Astrocyte of the spinal cord (primary cell): ENCODE results near the gene NSD2.

Source experiments
- DNase-seq: peaks from one replicate; pipeline ENCODE4 v3.0.0; 2011; ENCODE audit warnings: low read depth, low spot score
- H3K4me3 ChIP-seq: 2 replicates; pipeline ENCODE4 v1.5.1; 2011; ENCODE audit warnings: low read depth, mild to moderate bottlenecking, low read length, moderate library complexity
- CTCF ChIP-seq: IDR thresholded peaks from 2 replicates; pipeline ENCODE4 v1.5.1; 2012; ENCODE audit warnings: low read depth, mild to moderate bottlenecking, low read length, inconsistent platforms
- in situ Hi-C: cut with HindIII; loops from 2 replicates; pipeline ENCODE4 v1.10.0; 2017; ENCODE audit warnings: low sequenced_read_pairs

Gene NSD2

DNA sequence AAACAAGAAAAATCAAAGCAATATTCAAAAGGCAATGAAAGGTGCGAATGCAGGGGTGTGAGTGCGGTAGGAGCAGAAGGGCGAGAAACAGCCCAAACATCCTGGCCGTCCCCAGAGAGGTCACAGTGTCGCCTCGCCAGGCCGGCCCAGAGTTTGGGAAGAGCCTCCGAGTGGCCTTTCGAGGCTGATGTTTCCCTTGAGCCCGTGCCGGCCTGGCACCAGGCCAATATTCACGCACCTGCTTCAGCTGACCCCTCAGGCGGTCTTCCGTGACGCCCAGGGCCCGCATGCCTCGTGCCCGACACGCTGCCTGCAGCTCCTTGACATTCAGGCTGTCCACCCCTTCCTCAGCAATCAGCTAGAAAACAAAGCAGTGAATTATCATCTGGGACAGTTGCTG, 45.9 kb upstream of the NSD2 start:
- no peak for TF ChIP-seq CTCF
- H3K4me3 ChIP-seq: no peak overlapping the region
- in situ Hi-C loops: no loop called here
- DNase-seq: no peak

DNA sequence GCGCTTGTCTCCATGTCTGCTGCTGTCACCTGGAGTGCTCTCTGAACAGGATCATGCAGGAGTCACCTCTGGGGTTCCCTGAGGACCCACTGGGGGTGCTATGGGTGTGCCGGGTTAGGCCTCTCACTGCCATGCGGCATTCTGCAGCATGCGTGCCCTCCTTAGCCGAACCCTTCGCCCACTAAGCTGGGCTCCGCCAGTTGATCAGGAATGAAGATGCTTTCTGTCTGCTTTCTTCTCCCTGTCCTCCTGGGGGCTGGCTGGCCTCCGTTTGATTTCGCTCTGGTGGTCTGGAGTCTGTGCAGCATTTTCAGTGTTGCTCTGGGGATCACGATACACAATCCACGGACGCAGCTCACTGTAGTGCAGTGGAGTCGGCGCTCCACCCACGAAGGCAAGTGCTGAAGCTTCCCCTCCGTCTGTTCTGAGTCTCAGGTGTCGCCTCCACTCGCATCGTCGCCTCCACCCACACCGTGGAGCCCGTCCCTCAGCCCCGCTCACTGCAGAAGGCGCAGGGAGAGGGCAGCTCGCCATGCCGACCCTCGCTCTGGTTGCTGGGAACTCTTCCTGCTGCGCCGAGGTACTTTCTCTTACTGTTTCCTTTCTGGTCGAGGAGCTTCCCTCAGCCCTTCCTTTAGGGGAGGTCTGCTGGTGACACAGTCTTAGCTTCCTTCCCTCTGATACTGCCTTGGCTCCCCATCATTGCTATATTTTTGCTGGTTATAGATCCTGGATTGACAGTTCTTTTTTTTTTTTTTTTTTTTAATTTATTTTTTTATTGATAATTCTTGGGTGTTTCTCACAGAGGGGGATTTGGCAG, 44.5 kb upstream of the NSD2 start:
- H3K4me3 ChIP-seq: no peak overlapping the region
- no peak for TF ChIP-seq CTCF
- in situ Hi-C loops: no loop called here
- no peak for DNase-seq

DNA sequence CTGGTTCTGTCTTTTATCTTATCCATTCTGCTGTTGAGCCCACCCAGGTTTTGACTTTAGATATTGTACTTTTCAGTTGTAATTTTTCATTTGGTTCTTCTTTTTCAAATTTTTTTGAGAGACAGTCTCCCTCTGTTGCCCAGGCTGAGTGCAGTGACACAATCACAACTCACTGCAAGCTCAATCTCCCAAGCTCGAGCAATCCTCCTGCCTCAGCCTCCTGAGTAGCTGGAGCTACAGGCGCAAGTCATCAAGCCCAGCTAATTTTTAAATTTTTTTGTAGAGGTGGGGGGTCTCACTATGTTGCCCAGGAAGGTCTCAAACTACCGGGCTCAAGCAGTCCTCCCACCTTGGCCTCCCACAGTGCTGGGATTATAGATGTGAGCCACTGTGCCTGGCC, 41.0 kb upstream of the NSD2 start:
- H3K4me3 ChIP-seq: no peak overlapping the region
- no peak for TF ChIP-seq CTCF
- DNase-seq: no peak
- in situ Hi-C loops: no loop called here

- DNase-seq: no peak
- H3K4me3 ChIP-seq: no peak overlapping the region
- TF ChIP-seq CTCF: no peak
- in situ Hi-C loops: no loop called here
These were observed 40.5 kb upstream of the NSD2 start for GRCh38 chr4:1830642-1831228.

DNA sequence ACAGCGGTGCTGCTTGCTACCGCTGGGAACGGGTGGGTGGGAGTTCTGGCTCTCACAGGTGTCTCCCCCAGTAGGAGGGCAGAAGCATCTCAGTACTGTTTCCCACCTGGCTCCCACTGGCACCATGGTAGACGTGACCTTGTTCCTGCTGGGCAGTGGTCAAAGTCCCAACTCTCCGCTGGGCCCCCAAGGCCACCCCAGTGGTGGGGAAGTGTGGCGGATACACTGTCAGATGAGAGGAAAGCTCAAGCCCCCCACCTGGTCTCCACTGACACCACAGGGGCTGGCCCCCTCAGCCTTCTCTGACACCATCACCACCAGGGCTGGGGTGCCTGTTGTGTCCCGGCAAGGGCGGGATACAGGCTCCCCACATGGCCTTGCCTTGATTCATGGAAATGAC, 39.9 kb upstream of the NSD2 start:
- no peak for DNase-seq
- TF ChIP-seq CTCF: no peak
- in situ Hi-C loops: no loop called here
- no peak overlapping the region for H3K4me3 ChIP-seq

DNA sequence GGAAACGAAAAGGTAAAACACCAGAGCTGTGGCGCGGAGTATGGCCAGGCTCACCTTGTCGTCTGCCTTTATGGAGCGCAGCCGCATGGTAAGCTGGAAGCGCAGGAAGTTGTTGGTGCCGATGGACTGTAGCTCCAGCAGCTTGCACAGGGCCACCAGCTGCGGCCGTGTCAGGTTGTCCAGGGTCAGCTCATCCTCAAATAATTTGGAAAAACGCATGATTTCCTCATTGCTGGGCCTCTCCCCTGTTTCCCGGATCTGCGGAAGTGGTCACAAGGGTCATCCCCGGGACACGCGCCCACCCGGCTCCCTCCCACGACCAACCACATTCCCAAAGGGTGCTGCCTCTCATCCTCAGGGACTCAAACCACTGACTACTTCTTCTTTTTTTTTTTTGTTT, 38.5 kb upstream of the NSD2 start:
- in situ Hi-C loops: no loop called here
- no peak overlapping the region for H3K4me3 ChIP-seq
- DNase-seq: no peak
- no peak for TF ChIP-seq CTCF
